Left cardiac atrium (tissue), 4 donors: ENCODE data around the gene FAM171A2. TPM values are rescaled to one million over a fixed set of nuclear protein-coding genes. Genes with fewer than 3 reads are reported as not detected.
"Not testable (repeated sequence)": the region's sequence is repeated elsewhere in the genome, so short reads cannot be mapped to it uniquely, and the experiment has no call there.

ENCODE experiments used
- ATAC-seq, 2 donors: fragments of 200-7000 bp; cut with Tn5 transposase; one replicate each; pipeline ENCODE4 v1.9.1; 2020; ENCODE audit warnings: mild to moderate bottlenecking in 2 of 2, moderate library complexity in 2 of 2
- DNase-seq: peaks from one replicate; pipeline ENCODE4 v3.0.0-alpha.2; 2020
- intact Hi-C, 2 donors: fragments of 100-400 bp; cut with DNase I; formaldehyde crosslinking; loops; one replicate each; pipeline versions ENCODE4 v1.14.1 to v1.15.1; 2022 to 2023
- long read RNA-seq: library from polyadenylated mRNA; unstranded; transcript quantifications from one replicate; pipeline ENCODE4 v2.0.0, GENCODE V29; 2021
- total RNA-seq, 2 donors: library from RNA; stranded (reverse); fragmentation: NEBNext Ultra II Directional; extraction: Animal tissue kit (Norgen Biotek cat#: 25700); gene quantifications; one replicate each; pipeline ENCODE4 v1.2.1, GENCODE V29; 2021
- donor health status: DM: no; HTN: yes; CAD: no.
- donor health status: DM: no; HTN: yes; CAD: no; lungs with severe emphysema.
- donor health status: DM: yes; HTN: yes; CAD: no.
- donor health status: Dilated cardiomyopathy.

Gene FAM171A2
- 1 to 10 TPM; 1.2 to 2.4 TPM for total RNA-seq
- long read RNA-seq: 0 reads

DNA sequence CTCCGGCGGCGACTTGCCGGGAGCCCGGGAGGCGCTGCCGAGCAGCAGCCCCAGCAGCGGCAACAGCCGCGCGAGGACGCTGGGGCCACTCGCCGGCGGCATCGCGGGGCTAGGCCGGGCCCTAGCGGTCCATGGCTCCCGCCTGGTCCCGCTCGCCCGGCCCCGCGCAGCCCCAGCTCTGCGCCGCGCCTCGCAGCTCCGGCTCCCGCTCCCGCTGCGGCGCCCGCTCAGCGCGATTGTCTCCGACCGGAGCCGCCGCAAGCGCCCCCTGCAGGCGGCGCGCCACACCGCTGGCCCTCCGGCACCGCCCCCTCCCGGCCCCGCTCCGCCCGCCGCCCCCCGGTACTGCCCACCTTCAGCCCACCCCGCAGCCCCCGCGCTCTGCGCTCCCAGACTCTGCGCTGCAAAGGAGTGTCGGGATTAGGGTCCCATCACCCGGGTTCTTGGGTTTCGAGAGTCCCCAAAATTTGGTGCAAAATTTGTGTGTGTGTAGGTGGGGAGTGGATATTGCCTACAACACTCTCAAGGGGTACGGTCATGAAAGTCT is at the start of gene FAM171A2:
Gene FAM171A2, minus strand, starts transcription at position 241 of the 547 bp plus-strand sequence. Its CDS starts 139 bp downstream, at position 102.
- peak; percentile 59 for DNase-seq
- intact Hi-C loops: no loop called here
- ATAC-seq: peak; percentile 81 to 94

DNA sequence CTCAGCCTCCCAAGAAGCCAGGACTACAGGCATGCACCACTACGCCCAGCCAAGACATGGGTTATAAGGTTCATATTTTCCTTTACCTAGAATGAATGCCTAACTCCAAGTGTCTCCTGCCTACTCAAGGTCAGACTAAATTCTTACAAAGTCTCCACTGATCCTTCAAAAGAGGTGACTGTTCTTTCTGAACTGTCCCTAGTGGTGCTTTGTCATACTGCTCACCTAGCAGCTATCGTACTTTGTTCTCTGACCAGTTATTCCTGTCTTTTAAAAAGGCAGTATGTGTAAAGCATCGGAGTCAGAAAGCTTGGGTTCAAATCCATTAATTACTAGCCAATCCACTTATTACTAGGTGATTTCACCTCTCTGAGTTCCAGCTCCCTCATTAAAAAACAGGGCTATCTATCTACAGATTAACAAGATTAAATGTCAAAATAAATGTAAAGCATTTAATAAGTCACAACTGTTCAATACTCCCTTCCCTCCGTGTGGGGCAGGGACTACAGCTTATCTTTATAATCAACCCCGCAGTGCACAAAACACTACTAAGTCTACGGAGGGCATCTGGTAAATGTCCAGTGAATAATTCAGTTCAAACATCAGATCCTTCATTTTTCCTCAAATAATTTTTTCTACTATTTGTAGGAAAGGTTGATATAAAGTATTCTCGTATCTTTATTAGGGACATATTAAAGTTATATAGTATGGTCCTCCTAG is 45.8 kb upstream of the FAM171A2 start:
- ATAC-seq (no peak), DNase-seq (no peak)
- intact Hi-C loops: no loop called here

- DNase-seq: no peak
- intact Hi-C loops: no loop called here
- ATAC-seq: no peak
Measured at GRCh38 chr17:44408786-44409185, 45.1 kb upstream of the FAM171A2 start.

DNA sequence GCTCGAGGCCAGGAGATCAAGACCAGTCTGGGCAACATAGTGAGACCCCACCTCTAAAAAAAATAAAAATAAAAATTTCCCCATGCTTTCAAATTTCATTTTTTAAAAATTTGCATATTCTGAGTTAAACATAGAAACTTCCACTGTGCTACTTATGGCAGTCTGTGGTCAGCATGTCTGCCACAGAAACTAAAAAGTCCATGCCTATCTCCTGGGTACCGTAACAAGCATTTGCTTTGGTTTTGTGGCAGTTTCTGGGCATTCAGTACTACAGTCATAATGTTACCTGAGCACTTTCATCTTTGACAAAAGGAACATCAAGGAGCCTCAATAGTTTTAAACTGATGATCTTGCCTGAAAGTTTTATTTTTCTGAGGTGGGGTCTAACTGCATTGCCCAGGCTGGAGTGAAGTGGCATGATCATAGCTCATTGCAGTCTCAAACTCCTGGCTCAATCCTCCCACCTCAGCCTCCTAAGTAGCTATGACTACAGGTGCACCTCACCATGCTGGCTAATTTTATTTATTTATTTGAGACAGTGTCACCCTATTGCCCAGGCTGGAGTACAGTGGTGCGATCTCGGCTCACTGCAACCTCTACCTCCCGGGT is 39.0 kb upstream of the FAM171A2 start:
- no peak for ATAC-seq
- intact Hi-C loops: no loop called here
- no peak for DNase-seq

DNA sequence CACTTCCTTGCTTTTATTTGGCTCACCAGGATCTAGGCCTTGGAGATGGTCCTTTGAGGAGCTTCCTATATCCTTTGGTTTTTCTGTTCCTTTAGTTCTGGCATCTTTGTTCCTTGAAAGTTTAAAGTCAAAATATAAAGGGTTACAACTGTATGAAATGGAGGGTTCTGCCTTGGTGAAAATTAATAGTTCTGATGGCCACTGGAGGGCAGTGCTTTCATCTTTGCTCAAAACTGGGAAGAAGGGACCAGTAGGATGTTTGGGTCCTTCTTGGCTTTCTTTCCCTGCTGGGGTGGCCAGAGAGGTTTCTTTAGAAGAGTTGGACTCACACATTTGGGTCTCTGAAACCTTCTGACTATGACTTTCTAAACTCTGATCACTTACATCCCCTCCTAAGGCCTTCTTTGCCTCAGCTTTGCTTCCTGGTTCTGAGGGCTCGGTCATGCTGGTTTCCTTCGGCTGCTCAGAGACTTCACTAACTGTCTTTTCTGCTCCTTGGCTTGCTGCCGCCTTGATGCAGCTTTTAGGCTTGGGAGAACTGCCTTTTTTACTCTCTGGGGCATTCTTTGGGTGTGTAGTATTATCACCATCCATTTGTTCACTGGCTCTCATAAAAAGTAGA is 36.7 kb upstream of the FAM171A2 start:
- ATAC-seq: peak in 1 of 2 donors; percentile 27
- DNase-seq: no peak
- intact Hi-C loops: no loop called here

DNA sequence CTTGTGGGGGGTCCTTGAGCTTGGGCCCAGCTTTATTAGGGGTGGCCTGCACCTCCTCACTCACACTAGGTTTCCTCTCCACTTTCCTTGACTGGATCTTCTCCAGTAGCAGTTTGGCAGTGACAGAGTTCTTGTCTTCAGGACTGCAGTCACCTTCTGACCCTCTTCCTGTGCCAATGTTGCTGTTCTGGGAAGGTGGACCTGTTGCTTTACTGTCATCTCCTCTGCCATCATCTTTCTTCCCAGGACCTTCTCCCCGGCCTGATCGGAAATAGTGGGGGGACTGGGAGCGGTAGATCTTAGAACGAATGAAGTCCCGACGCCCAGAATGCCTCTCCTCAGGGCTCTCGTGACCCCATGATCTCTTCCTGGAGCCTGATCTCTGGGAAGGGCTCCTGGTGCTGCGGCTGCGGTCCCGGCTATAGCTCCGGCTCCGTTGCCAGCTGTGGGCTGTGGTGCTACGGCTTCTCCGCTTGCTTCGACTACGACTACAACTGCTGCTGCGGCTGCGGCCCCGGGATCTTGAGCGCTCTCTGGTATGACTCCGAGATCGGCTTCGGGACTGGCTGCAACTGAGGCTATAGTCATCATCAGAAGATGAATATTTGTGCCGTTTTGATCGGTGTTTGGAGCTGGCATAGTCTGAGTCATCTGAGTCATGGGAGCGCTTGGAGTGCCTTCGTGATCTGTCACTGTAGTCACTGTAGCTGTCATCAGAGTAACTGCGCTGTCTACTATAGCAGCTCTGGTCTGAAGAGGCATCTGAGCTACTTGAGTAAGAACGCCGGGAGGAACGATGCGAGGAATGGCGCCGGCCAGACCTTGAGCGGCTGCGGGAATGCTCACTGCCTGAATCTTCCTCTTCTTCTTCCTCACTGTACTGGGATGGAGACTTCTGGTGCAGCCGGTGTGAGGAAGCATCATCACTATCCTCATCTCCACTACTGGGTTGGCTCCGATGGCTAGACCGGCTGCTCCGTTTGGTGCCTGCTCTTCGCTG is 35.3 kb upstream of the FAM171A2 start:
- peak in 1 of 2 donors; percentile 19 for ATAC-seq
- DNase-seq: no peak
- intact Hi-C loops: loop anchor here in 1 of 2 donors (5.0 kb wide), 1 partner anchor 123 kb away; no protein-coding TSS in a partner anchor

DNA sequence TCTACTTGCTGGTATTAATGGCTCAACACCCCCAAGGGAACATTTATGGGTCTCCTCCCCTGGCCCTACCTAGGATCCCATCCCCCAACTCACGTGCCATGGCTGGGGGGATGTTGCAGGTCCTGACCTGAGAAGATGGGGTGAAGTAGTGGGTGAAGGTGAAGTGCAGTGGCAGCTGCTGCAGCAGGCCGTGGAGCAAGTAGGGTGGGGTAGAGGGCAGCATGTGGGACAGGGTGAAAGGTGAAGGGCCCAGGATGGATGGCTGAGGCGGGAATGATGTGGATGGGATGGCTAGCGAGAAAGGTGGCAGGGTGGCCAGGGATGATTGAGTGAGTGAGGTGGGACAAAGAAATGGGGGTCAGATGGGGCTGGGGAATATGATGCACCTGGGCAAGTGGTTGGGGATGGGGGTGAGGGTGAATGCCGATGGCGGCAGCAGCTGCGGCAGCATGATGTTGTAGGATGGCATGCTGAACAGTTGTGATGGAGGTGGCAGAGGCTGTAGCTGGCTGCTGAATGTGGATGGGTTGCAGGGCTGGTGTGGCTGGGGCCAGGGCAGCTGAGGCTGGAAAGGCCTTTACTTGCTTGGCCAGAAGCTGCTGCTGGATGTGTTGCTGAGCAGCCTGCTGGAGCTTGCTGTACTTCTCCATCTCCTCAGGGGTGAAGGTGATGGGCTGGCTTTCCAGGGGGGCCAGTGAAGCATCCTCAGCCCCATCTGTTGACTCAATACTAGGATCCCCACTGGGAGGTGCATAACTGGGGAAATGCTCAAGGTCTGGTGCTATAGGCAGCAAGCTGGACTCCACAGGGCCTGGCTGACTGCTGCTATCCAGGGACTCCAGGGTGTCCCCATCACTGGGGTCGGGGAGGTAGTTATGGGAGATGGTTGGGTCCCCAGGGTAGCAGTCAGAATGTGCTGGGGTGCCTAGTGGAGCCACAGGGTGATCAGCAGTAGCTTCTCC is 34.1 kb upstream of the FAM171A2 start:
- no peak for ATAC-seq
- intact Hi-C loops: loop anchor here in 1 of 2 donors (5.0 kb wide), 1 partner anchor 125 kb away; no protein-coding TSS in a partner anchor

DNA sequence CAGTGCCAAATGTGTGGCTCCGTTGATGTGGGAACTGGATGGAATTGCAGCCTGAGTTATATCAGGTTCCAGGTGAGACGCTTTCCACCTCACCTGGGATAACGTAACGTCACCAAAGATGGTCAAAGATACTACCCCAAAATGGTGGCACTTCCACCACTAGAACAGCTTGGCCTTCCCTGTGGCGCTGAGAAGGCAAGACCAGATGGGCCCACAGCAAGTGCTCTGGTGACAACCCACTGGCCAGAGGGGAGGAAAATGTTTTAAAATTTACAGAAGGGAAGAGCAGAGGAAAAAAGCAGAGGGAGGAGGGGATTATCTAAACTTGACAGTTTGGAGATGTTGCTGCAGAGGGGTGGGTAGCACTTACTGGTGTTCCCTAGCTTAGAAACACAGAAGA is 33.3 kb upstream of the FAM171A2 start:
- intact Hi-C loops: loop anchor here in 1 of 2 donors (5.0 kb wide), 1 partner anchor 125 kb away; no protein-coding TSS in a partner anchor
- DNase-seq (no peak), ATAC-seq (no peak)

More for the DNA sequence above, 34.1 kb upstream of the FAM171A2 start:
- DNase-seq: no peak

DNA sequence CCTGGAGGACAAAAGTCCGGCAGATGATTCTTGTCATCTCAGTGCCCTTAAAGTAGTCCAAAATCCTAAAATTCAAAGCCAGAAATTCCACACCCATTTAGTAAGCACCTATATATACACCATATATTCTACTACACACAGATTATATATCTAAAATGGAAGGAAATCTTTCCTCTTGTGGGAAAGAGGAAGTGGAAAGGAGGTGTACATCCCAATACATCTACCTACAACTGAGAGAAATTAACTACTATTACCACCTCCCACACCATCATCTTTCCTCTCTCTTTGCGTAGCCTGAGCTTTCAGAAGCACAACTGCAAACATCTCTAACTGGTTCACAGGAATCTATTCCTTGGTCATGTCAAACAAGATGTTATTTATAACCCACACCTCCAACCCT is 31.2 kb upstream of the FAM171A2 start:
- intact Hi-C loops: loop anchor here (5.0 kb wide), 1 partner anchor 127 kb away; no protein-coding TSS in a partner anchor

GRCh38 chr17:44394112-44394511 is 30.5 kb upstream of the FAM171A2 start:
- not testable (repeated sequence) for DNase-seq, ATAC-seq
- intact Hi-C loops: loop anchor here in 1 of 2 donors (5.0 kb wide), 1 partner anchor 128 kb away; no protein-coding TSS in a partner anchor

More for the DNA sequence above, 31.2 kb upstream of the FAM171A2 start:
- ATAC-seq (no peak), DNase-seq (no peak)

DNA sequence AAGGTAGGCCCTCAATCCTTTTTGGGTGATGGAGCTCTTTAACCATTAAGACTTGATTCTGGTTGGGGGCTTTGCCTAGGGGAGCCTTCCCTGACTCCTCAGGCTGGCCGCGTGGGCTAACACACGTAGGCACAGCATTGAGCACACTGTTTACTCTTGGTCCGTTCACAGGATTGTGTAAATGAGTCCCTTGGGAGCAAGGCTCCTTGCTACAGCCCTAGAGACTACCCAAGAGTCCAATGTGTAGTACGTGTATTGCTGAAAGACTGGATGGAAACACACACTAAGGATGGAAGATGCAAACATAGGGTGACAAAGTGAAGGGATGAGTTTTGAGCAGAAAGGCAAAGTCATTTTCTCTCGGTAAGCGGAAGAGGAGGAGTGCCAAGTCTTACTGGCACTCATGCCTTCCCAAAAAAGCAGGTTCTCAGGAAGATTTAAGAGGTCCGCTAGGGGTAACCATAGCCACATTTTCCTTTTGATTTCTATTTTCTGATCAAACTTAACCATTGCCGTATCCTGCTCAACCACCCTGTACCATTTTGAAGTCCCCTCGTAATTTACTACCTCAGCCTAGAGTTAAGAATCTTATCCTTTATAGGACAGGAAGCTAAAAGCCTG is 26.7 kb upstream of the FAM171A2 start:
- ATAC-seq: no peak
- no peak for DNase-seq
- intact Hi-C loops: loop anchor here in 1 of 2 donors (5.0 kb wide), 1 partner anchor 132 kb away; no protein-coding TSS in a partner anchor

GRCh38 chr17:44389723-44390202 is 26.1 kb upstream of the FAM171A2 start:
- ATAC-seq (no peak), DNase-seq (no peak)
- intact Hi-C loops: loop anchor here in 1 of 2 donors (5.0 kb wide), 2 partner anchors 113 to 133 kb away; partner anchors contain the start of gene GPATCH8

DNA sequence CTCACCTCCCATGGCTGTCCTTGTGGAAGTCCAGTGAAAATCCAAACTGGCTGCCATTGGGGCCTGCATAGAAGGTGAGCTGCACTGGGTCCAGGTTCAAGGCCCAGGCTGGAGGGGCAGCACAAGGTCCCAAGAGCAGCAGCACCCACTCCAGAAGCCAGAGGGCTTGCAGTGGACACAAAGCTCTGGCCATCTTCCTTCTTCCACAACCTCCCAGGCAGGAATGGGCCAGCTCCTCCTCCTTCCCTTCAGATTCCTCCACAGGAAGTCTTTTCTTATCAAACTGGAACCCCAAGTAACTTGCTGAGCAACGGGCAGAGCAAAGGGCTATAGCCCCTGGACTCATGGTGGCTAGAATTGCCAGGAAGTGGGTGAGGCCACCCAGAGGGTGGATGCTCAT is 25.6 kb upstream of the FAM171A2 start, which contains the start of gene ITGA2B:
Gene ITGA2B, minus strand, starts transcription at position 369 of the 400 bp plus-strand sequence. Its CDS starts 176 bp downstream, at position 193.
- intact Hi-C loops: loop anchor here in 1 of 2 donors (5.0 kb wide), 1 partner anchor 113 kb away; the partner anchor contains the start of gene GPATCH8
- ATAC-seq (no peak), DNase-seq (no peak)

DNA sequence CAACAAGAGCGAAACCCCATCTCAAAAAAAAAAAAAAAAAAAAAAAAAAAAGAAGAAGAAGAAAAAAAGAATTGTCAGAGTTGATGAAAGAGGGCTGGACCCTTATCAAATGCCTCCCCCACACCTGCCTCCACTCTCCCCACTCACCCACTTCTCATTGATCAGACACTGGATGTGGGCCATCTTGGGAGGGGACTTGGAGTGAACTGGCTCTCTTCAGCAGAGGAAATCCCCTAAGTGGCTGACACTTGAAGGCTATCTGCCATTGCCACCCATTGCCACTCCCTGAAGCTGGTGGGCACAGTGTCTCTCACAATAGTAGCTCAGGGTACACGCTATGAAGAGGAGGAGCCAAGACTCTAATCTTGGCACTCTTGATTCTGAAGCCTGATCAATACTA is 24.2 kb upstream of the FAM171A2 start:
- no peak for DNase-seq

GRCh38 chr17:44386182-44386525 is 22.5 kb upstream of the FAM171A2 start:
- intact Hi-C loops: loop anchor here in 1 of 2 donors (5.0 kb wide), 1 partner anchor 116 kb away; the partner anchor contains the start of gene GPATCH8
- no peak for ATAC-seq
- no peak for DNase-seq

More for the DNA sequence above, 24.2 kb upstream of the FAM171A2 start:
- intact Hi-C loops: loop anchor here in 1 of 2 donors (5.0 kb wide), 1 partner anchor 114 kb away; the partner anchor contains the start of gene GPATCH8
- ATAC-seq: no peak
